KG1 (cell line): ENCODE results near the gene ATP8A2.

Experiments used
- DNase-seq: peaks from one replicate; lab custom pipeline; 2025; lab: John Stamatoyannopoulos, UW

Gene ATP8A2

GRCh38 chr13:26017196-26017921 lies 645.6 kb downstream of the ATP8A2 start:
- no peak for DNase-seq

GRCh38 chr13:26017932-26018665 lies 646.3 kb downstream of the ATP8A2 start:
- DNase-seq = no peak

DNA sequence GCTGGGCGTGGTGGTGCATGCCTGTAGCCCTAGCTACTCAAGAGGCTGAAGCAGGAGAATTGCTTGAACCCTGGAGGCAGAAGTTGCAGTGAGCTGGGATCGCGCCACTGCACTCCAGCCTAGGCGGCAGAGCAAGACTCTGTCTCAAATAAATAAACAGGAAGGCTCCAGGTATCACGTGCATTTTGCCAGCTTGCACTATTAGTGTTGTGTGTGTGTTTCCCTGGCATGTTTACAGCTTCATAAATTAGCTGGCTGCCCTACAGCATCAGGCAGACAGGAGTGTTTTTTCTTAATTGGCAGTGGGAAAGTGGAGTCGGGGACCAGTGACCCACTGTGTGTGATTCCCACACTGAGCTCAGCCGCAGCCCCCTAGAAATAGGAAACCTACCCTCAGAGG lies 647.5 kb downstream of the ATP8A2 start:
- DNase-seq = no peak

DNA sequence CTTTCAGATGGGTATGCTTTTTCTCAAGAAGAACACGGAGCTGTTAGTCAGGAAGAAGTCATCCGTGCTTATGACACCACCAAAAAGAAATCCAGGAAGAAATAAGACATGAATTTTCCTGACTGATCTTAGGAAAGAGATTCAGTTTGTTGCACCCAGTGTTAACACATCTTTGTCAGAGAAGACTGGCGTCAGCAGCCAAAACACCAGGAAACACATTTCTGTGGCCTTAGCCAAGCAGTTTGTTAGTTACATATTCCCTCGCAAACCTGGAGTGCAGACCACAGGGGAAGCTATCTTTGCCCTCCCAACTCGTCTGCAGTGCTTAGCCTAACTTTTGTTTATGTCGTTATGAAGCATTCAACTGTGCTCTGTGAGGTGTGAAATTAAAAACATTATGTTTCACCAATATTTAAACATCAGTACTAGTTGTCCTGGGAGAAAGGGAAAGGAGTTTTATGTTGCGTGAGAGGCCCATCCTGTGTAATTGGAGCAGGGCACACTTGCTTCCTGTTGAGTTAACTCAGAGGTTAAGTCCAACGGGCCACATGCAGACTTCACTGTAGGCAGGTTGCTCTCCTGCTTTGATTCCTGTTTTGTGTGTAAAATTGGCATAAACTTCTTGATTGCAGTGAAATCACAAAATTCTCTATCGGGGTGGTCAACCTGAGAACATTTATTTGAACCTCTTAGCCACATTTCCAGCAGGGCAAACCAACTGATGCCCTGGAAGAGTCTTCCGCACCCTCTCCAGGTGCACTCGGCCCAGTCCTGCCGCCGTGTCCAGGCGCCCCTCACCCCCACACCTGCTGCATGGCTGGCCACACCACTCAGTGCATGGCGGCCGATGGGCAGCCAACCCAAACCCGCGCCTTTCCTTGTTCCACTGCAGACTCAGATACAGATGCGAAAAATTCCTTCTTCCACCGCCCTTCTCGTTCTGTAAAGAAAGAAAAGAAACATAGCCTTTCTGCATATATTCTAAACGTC lies 648.4 kb downstream of the ATP8A2 start:
- DNase-seq = no peak

DNA sequence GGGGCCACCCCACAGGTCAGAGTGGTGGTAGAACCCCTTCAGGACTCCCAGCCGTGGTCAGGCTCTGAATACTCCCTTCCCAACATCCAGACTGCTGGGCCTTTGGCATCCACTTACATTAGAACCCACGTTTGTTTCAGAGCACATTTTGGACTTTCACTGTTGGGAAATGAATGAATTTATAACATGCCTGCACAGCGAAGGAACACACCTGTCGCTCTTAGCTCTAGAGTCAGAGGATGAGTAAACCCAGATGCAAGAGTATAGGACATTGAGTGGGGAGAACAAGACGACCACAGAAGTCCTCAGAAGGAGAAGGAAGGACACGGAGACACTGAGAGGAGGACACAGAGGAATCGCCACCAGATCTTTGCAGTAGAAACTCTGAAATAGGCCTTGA lies 649.1 kb downstream of the ATP8A2 start:
- no peak for DNase-seq

- DNase-seq = no peak
Measured at GRCh38 chr13:26021516-26021915, 649.7 kb downstream of the ATP8A2 start.

DNA sequence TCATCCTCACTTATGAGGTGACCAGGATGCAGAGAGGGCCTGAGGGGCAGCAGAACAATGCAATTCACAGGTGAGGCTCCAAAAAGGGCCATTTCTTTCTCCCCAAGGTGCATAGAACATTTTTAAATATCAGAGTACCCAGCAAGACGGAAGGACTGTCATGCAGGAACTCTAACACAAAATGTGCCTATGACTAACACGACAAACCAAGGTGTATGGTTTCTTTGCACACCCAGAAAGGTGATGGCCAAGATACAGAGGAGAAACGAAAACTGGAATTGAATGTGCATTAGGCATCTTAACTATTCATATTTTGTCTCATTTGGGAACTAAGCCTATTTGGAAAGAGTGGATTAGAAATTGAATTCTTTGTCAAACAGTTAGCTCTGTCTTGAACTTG lies 650.2 kb downstream of the ATP8A2 start:
- DNase-seq = no peak

DNA sequence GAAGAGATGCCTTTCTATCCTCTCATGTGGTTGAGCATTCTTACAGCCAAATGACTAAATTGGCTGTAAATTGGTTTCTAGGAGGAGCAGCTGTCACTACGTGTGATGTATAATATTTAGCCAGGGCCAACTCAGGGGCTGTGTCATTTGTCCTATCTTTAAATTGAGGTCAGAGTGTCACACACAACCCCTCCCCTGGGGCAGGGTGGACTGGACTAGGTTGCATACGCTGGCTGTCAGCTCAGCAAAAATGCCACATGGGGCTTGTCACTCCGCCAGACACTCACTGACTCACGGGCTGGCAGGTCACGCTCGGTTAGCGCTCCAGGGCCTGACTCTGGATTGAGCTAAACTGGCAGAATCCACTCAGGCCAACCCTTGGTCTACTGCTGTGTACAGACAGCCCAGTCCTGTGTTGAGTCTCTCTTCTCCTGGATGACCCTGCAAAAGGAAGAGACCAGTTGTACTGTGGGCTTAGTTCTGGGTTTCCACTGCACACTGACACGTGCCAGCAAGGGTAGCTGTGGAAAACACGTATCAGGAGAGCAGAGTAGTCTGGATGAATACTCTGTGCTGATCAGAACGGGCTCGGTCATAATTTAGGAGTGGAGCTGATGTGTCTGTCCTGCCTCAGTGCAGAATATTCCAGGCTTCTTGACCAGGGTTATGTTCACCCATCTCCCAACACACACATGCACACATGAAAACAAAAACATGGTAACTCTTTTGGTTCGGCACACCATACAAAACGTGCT lies 650.9 kb downstream of the ATP8A2 start:
- DNase-seq = no peak

- DNase-seq = no peak
Measured at GRCh38 chr13:26024558-26024957, 652.8 kb downstream of the ATP8A2 start.

DNA sequence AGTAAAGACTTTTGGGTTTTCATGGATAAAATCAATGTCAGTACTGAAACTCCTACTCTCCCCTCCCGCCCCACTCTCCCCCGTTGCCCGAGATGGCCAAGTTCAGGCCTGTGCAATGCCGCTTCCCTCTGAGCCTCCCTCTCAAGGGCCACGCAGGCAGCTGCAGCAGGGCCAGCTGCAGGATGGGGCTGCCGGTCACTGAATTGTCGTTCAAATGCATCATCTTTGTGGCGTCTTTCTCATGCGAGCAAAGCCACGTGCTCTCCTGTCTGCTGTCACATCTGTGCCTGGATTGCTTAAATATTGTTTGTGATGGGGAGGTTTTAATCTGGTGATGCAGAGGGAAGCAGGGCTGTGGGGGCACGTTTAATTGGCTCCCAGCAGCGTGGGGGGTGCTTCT lies 653.4 kb downstream of the ATP8A2 start:
- DNase-seq = no peak

GRCh38 chr13:26025771-26026170 lies 654.0 kb downstream of the ATP8A2 start:
- no peak for DNase-seq

- DNase-seq = no peak
Measured at GRCh38 chr13:26026211-26026610, 654.4 kb downstream of the ATP8A2 start.

DNA sequence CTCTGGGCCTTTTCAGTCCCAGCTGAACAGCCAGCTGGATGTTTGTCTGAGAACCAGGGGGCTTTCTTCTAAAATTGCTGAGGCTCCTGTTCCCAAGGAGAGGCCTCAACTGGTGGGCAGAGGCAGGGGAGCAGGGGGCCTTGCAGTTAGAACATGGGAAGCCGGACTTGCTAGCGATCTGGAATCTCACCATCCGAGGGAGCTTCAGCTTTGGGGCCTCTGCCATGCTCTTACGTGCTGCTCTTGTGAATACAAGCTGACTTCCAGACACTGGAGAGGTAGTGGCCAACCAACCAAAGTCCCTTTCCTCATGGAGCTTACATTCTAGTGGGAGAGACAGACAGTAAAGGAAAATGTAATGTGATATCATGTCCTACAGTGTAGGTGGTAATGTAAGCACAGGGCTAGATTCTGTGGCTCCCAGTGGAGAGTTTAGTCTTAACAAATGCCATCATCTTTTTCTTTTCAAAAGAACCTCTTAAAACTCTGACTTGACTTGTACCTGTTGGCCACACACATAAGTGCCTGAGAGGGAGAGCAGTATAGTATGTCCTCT lies 657.9 kb downstream of the ATP8A2 start:
- no peak for DNase-seq

GRCh38 chr13:26030331-26030730 lies 658.6 kb downstream of the ATP8A2 start:
- no peak for DNase-seq

DNA sequence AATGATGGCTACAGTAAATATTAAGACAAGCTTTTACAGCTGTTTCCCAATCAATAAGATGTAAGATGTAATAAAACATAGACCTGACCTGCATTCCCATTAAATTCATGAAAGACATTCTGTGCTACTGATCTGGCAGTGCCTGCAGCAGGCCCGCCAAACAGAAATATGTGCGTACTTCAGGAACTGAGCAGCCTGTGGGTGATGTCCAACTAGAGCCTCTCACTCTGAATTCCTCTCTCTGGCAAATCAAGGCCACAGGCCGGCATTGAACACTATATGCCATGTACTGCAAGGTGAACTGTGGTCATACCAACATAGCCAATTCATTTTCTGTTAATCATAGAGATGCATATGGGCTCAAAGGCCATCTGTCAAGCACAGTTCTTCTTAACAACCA lies 662.2 kb downstream of the ATP8A2 start:
- DNase-seq = no peak

DNA sequence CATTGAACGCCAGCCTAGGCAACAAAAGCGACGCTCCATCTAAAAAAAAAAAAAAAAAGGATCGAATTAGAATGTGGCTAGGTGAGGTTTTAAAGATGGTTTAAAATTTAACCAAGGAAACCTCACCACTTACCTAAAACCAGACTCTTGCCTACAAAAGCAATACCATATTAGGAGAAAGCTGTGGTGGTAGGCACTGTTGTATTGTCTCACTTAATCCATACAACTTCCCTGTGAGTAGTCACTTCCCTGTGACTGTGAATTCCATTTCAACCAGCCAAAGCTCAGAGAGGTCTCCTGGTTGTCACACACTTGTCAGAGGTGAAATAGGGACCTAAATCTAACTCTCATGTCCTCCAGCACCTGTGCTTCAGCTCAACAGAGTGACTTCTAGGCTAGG lies 664.6 kb downstream of the ATP8A2 start:
- no peak for DNase-seq

DNA sequence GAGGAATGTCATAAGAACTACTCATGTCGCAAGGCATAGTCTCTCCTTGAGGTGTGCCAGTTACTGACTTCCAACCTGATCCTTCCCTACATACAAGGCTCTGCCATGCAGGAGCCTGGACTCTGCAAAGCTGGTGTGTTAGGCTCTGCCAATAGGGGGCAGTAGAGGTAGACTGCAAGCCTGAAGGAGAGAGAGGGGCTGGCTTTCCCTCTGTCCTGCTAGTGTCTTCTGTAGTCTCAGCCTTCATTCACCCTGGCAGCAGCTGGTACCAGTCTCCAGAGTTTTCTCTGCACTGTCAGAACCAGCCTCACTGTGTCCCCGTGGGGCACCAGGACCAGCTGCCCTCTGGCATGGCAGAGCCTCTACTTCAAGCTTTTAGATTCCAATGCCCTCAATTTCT lies 665.5 kb downstream of the ATP8A2 start:
- DNase-seq = no peak

GRCh38 chr13:26038931-26039475 lies 667.2 kb downstream of the ATP8A2 start:
- no peak for DNase-seq

DNA sequence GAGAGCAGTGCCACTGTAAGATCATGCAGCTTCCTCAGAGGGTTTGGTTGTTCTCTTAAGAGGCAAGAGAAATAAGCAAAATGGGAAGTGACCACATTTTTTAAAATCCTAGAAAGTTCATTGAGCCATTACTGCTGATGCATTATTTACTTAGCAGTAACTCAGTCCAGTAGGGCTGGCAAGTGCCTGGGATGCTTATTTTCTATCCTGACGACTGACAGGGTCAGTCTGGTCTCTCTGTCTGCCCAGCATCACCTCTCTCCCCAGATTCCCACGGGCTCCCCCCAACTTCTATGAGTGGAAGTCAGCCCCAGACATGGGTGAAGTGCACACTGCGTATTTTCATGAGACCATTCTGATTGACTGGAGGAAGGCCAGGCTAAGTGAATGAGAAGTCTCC lies 669.7 kb downstream of the ATP8A2 start:
- no peak for DNase-seq

- DNase-seq = no peak
Measured at GRCh38 chr13:26042785-26043184, 671.0 kb downstream of the ATP8A2 start.

DNA sequence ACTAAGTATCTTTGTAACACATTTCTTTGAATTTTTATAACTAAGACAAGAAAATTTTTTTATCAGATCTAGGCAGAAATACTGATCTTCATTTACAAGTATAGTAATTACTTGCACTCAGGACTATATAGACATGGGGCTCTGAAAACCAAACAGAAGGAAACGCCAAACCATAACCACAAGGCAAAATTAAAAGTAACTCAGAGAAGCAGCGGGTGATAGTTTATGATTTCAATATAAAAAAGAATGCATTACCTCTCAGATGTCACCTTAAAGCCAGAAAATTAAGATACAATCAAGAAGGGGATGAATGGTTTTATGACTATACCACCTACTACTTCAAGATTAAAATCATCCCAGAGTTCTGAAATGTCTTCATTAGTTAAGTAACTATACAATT lies 673.4 kb downstream of the ATP8A2 start:
- DNase-seq = no peak
